Endothelial cell of umbilical vein (primary cell): ENCODE data around the gene ABCG4. TPM values are rescaled to one million over a fixed set of nuclear protein-coding genes. Genes with fewer than 3 reads are reported as not detected.

Source experiments
- BruUV-seq: library from RNA; stranded (reverse); fragments of 400-500 nt; replicated peaks from 2 replicates; lab custom pipeline; 2021; lab: Mats Ljungman, UMichigan
- CTCF ChIA-PET: fragments of 300-600, 350-600 bp; sonication (Branson Sonifier 250); formaldehyde crosslinking; loops from one replicate; lab custom pipeline; 2021; ENCODE audit warnings: antibody characterized with exemption, inconsistent platforms; lab: Charles Lee
- POLR2A ChIA-PET: fragments of 300-600, 350-600 bp; sonication (Branson Sonifier 250); formaldehyde crosslinking; loops from one replicate; lab custom pipeline; 2021; ENCODE audit warnings: antibody characterized with exemption, inconsistent platforms; lab: Charles Lee
- DNase-seq: peaks from one replicate; pipeline ENCODE4 v3.0.0-alpha.2; 2011; ENCODE audit warnings: low read depth, low spot score
- FAIRE-seq: peaks from 2 replicates; lab custom pipeline; 2011; peaks lifted over from hg19 to GRCh38; lab: Jason Lieb, UNC
- H2AFZ ChIP-seq: 2 replicates; pipeline ENCODE4 v1.6.0; 2012; ENCODE audit warnings: low read depth, low read length, control low read depth, inconsistent platforms
- H3K27ac ChIP-seq: 2 replicates; pipeline ENCODE4 v1.5.1; 2011; ENCODE audit warnings: low read depth, mild to moderate bottlenecking, control low read depth, low read length, moderate library complexity; ENCODE audit not compliant: insufficient read depth
- H3K27me3 ChIP-seq, 2 experiments: 2 replicates each; pipeline versions ENCODE4 v1.6.0 to v1.6.1; 2011; ENCODE audit warnings: low read length in 2 of 2, mixed read lengths in 1 of 2; ENCODE audit not compliant: control insufficient read depth in 2 of 2, insufficient read depth in 2 of 2
- H3K36me3 ChIP-seq, 2 experiments: 2 replicates in 1 of 2; 3 replicates in 1 of 2; pipeline ENCODE4 v1.5.1; 2011; ENCODE audit warnings: low read length in 2 of 2, mild to moderate bottlenecking in 1 of 2, moderate library complexity in 1 of 2; ENCODE audit not compliant: control insufficient read depth in 2 of 2, insufficient read depth in 2 of 2; ENCODE audit errors: extremely low read depth in 1 of 2
- H3K4me1 ChIP-seq: 3 replicates; pipeline ENCODE4 v1.5.1; 2011; ENCODE audit warnings: mild to moderate bottlenecking, low read length; ENCODE audit not compliant: control insufficient read depth, insufficient read depth; ENCODE audit errors: extremely low read depth
- H3K4me2 ChIP-seq: 2 replicates; pipeline ENCODE4 v1.6.1; 2011; ENCODE audit warnings: low read length, control low read depth, mixed read lengths; ENCODE audit not compliant: insufficient read depth
- H3K4me3 ChIP-seq, 3 experiments: fragments of 200-600 bp in 1 of 3; sonication (generic), shearing (Covaris generic) in 1 of 3; replicated peaks in 1 of 3; 2 replicates each; pipeline ENCODE4 v1.5.1; 2011 to 2016; ENCODE audit warnings: control low read depth in 3 of 3, low read length in 3 of 3, mild to moderate bottlenecking in 2 of 3, inconsistent platforms in 1 of 3, low read depth in 1 of 3, moderate library complexity in 1 of 3; ENCODE audit not compliant: insufficient read depth in 1 of 3
- H3K79me2 ChIP-seq: 2 replicates; pipeline ENCODE4 v1.6.0; 2012; ENCODE audit warnings: low read length, inconsistent platforms; ENCODE audit not compliant: control insufficient read depth, insufficient read depth
- H3K9ac ChIP-seq: replicated peaks from 2 replicates; pipeline ENCODE3; 2011; ENCODE audit warnings: low read length, control low read depth; ENCODE audit not compliant: insufficient read depth; ENCODE audit errors: extremely low read depth
- H3K9me1 ChIP-seq: replicated peaks from 3 replicates; pipeline ENCODE4 v1.6.0; 2011; ENCODE audit warnings: mild to moderate bottlenecking, low read length; ENCODE audit not compliant: control insufficient read depth, insufficient read depth; ENCODE audit errors: extremely low read depth
- H3K9me3 ChIP-seq: replicated peaks from 2 replicates; pipeline ENCODE4 v1.5.1; 2012; ENCODE audit warnings: low read length, inconsistent platforms; ENCODE audit not compliant: control insufficient read depth, insufficient read depth
- H4K20me1 ChIP-seq: replicated peaks from 2 replicates; pipeline ENCODE3; 2011; ENCODE audit warnings: mild to moderate bottlenecking, low read length; ENCODE audit not compliant: control insufficient read depth, insufficient read depth; ENCODE audit errors: extremely low read depth
- CTCF ChIP-seq, 2 donors: IDR thresholded peaks; 1 replicate in 1 of 2; 2 replicates in 1 of 2; pipeline ENCODE4 v1.5.1; 2011; ENCODE audit warnings: low read length in 2 of 2, mild to moderate bottlenecking in 2 of 2, moderate library complexity in 2 of 2, control low read depth in 1 of 2, inconsistent platforms in 1 of 2, low read depth in 1 of 2; ENCODE audit not compliant: insufficient read depth in 1 of 2; ENCODE audit errors: extremely low read depth in 1 of 2
- EZH2 ChIP-seq: IDR thresholded peaks from 2 replicates; pipeline ENCODE4 v1.6.1; 2012; ENCODE audit warnings: borderline replicate concordance, low read depth, mild to moderate bottlenecking, moderate library complexity, low read length, inconsistent platforms; ENCODE audit not compliant: severe bottlenecking
- GATA2 ChIP-seq: IDR thresholded peaks from 2 replicates; pipeline ENCODE4 v1.7.0; 2011; ENCODE audit warnings: low read depth, mild to moderate bottlenecking, moderate library complexity, mixed read lengths, low read length; ENCODE audit not compliant: insufficient read length, insufficient read depth
- JUN ChIP-seq: IDR thresholded peaks from 2 replicates; pipeline ENCODE4 v1.6.1; 2011; ENCODE audit warnings: borderline replicate concordance, low read depth; ENCODE audit not compliant: insufficient read length, insufficient read depth
- MAX ChIP-seq: IDR thresholded peaks from 2 replicates; pipeline ENCODE4 v1.6.1; 2011; ENCODE audit not compliant: insufficient read depth, insufficient read length
- MYC ChIP-seq: IDR thresholded peaks from one replicate; pipeline ENCODE4 v1.6.1; 2011; ENCODE audit warnings: mild to moderate bottlenecking, low read depth, low read length
- POLR2A ChIP-seq: IDR thresholded peaks from 2 replicates; pipeline ENCODE4 v1.6.1; 2012; ENCODE audit warnings: low read depth, mild to moderate bottlenecking, control low read depth, low read length
- POLR2AphosphoS5 ChIP-seq: IDR thresholded peaks from 2 replicates; pipeline ENCODE4 v1.6.1; 2012; ENCODE audit warnings: low read depth, mild to moderate bottlenecking, control low read depth, low read length, moderate library complexity; ENCODE audit not compliant: insufficient read depth
- dilution Hi-C: fragments of 300-500 bp; cut with MboI; formaldehyde crosslinking; loops from one replicate; pipeline ENCODE4 v1.15.0; 2019; ENCODE audit warnings: low sequenced_read_pairs; ENCODE audit not compliant: extremely low pct_ligation_motif_present
- intact Hi-C: fragments of 100-400 bp; cut with micrococcal nuclease; formaldehyde crosslinking; loops from one replicate; pipeline ENCODE4 v1.10.0; 2022
- polyA plus RNA-seq, 4 experiments: library from polyadenylated mRNA; depleted of rRNA in 3 of 4; stranded (reverse) in 3 of 4; unstranded in 1 of 4; fragments of >200 nt; gene quantifications; 2 replicates each; pipeline versions ENCODE4 v1.2.1 to v1.2.3, GENCODE V29; 2011 to 2012; ENCODE audit warnings: missing spikeins in 1 of 4
- total RNA-seq: library from RNA; stranded (reverse); gene quantifications from 2 replicates; pipeline ENCODE4 v1.2.3, GENCODE V29; 2021

The ABCG4 gene
- total and polyA plus RNA-seq, 2 donors (not counting 3 experiments of a cell fraction or from before 2014, with no cell fraction given), result 1.0 to 1.7 TPM

GRCh38 chr11:119157063-119157462 lies 8.2 kb downstream of the ABCG4 start:
- no peak overlapping the region for H2AFZ ChIP-seq
- no peaks in the 10 kb centered on the region for H3K9me3 ChIP-seq
- dilution Hi-C loops (no loop called here), intact Hi-C loops (loop anchor here (10.0 kb wide), 1 partner anchor 308 kb away; no protein-coding TSS in a partner anchor)
- no peaks in the 10 kb centered on the region for H3K9me1 ChIP-seq
- no peak for FAIRE-seq
- no peak overlapping the region for H3K4me3 ChIP-seq
- H3K27ac ChIP-seq, result no peak overlapping the region
- no peak overlapping the region for H3K4me2 ChIP-seq
- POLR2A ChIA-PET, result no interaction called here
- BruUV-seq, result no TSS peak
- TF ChIP-seq POLR2AphosphoS5, result no peak
- no peak for TF ChIP-seq CTCF (IDR thresholded peaks at IDR 0.05; ENCODE audit: extremely low read depth in 1 of 2, insufficient read depth in 1 of 2, low read depth in 1 of 2, low read length in 2 of 2)
- TF ChIP-seq EZH2, result no peak
- no peak for TF ChIP-seq JUN
- TF ChIP-seq POLR2A, result no peak
- no peak for TF ChIP-seq GATA2
- TF ChIP-seq MYC, result no peak
- no peak for TF ChIP-seq MAX
- H3K79me2 ChIP-seq, result no peaks in the 10 kb centered on the region
- no peak overlapping the region for H3K9ac ChIP-seq
- no peaks in the 10 kb centered on the region for H4K20me1 ChIP-seq
- H3K27me3 ChIP-seq, result peaks cover 0 to under 1% of the 10 kb centered on the region in 2 experiments
- H3K4me1 ChIP-seq, result no peaks in the 10 kb centered on the region
- CTCF ChIA-PET, result interaction anchor here (1.3 to 1.6 kb wide), 2 partner anchors 8 to 11 kb away, joined by 4 to 7 read pairs; partner anchors contain the start of gene ABCG4
- no peaks in the 10 kb centered on the region for H3K36me3 ChIP-seq
- DNase-seq, result no peak
